Measurements from ENCODE around the gene KLC1. TPM values are rescaled to one million over a fixed set of nuclear protein-coding genes. Genes with fewer than 3 reads are reported as not detected.
A peak's percentile ranks its signal among the peaks of the same experiment; 100 is the strongest.

KLC1 gene
- total RNA-seq, 1 donor from 2014 or later = 163 TPM

DNA sequence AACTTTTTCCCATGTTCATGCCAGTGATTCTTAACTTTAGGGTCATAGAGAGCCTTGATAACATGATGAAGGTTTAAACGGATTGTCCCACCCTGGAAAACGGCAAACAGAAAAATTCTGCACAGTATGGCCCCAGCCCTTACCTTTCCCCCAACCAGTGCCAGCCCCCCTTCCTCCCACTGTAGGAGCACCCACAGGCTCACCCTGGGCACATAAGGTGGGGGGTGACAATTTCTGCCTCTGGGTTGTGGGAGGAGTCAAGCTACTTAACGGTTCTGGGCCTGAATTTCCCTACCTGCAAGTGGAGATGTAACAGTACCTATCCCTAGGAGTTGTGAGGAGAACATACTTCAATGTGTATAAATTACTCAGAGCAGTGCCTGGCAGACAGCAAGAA is 68.2 kb downstream of the KLC1 start:
- peaks cover 19% of the 10 kb centered on the region for H3K4me1 Mint-ChIP-seq
- H3K27me3 Mint-ChIP-seq (ENCODE audit: low read depth) = no peaks in the 10 kb centered on the region
- TF ChIP-seq, protein P1, sequence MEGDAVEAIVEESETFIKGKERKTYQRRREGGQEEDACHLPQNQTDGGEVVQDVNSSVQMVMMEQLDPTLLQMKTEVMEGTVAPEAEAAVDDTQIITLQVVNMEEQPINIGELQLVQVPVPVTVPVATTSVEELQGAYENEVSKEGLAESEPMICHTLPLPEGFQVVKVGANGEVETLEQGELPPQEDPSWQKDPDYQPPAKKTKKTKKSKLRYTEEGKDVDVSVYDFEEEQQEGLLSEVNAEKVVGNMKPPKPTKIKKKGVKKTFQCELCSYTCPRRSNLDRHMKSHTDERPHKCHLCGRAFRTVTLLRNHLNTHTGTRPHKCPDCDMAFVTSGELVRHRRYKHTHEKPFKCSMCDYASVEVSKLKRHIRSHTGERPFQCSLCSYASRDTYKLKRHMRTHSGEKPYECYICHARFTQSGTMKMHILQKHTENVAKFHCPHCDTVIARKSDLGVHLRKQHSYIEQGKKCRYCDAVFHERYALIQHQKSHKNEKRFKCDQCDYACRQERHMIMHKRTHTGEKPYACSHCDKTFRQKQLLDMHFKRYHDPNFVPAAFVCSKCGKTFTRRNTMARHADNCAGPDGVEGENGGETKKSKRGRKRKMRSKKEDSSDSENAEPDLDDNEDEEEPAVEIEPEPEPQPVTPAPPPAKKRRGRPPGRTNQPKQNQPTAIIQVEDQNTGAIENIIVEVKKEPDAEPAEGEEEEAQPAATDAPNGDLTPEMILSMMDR (IDR thresholded peaks at IDR 0.05; ENCODE audit: unreplicated experiment) = no peak
- DNase-seq (ENCODE audit: low spot score in 2 of 2, unreplicated experiment in 2 of 2) = no peak
- peaks cover 6% of the 10 kb centered on the region for H3K36me3 Mint-ChIP-seq
- H3K4me3 Mint-ChIP-seq = no peak overlapping the region
- peak overlapping the region; percentile 86 for H3K27ac Mint-ChIP-seq
- no peaks in the 10 kb centered on the region for H3K9me3 Mint-ChIP-seq

DNA sequence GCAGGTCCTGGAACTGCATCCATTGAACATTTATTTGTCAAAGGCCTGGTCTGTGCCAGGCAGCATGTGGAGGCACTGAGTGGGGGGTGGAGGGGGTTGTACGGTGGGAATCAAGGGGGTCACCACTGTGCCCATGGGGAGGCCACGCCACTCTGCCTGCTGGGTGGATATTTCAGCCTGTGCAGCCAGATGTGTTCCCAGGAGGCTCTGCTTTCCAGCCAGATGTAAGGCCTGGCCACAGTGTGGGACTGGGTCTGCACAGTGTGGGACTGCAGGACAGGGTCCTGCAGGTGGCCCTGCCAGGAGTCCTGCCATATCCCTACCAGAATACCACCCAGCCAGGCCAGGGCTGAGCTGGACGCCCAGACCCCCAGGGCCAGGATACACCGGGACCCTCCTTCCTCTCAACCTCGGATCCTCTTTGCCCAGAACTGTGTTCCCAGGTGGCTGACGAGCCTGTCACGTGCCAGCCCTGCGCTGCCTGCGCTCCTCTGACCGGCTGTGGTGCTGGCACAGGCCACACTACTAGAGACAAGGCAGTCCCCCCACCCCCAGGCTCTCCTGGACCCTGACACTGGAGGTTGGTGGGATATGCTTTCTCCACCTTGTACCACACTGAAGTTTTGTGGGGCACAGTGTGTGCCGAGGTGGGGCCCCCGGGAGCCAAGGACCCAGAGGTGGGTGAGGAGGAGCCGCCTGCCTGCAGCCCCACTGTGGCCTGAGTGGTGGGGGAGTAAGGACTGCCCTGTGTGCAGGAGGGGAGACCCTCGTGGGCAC is 68.8 kb downstream of the KLC1 start:
- no peak for DNase-seq (ENCODE audit: low spot score in 2 of 2, unreplicated experiment in 2 of 2)
- no peaks in the 10 kb centered on the region for H3K9me3 Mint-ChIP-seq
- H3K27ac Mint-ChIP-seq = peak overlapping the region; percentile 86
- H3K27me3 Mint-ChIP-seq (ENCODE audit: low read depth) = no peaks in the 10 kb centered on the region
- TF ChIP-seq, protein P1 (IDR thresholded peaks at IDR 0.05; ENCODE audit: unreplicated experiment) = no peak
- H3K36me3 Mint-ChIP-seq = peaks cover 10% of the 10 kb centered on the region
- H3K4me1 Mint-ChIP-seq = peaks cover 19% of the 10 kb centered on the region
- no peak overlapping the region for H3K4me3 Mint-ChIP-seq

DNA sequence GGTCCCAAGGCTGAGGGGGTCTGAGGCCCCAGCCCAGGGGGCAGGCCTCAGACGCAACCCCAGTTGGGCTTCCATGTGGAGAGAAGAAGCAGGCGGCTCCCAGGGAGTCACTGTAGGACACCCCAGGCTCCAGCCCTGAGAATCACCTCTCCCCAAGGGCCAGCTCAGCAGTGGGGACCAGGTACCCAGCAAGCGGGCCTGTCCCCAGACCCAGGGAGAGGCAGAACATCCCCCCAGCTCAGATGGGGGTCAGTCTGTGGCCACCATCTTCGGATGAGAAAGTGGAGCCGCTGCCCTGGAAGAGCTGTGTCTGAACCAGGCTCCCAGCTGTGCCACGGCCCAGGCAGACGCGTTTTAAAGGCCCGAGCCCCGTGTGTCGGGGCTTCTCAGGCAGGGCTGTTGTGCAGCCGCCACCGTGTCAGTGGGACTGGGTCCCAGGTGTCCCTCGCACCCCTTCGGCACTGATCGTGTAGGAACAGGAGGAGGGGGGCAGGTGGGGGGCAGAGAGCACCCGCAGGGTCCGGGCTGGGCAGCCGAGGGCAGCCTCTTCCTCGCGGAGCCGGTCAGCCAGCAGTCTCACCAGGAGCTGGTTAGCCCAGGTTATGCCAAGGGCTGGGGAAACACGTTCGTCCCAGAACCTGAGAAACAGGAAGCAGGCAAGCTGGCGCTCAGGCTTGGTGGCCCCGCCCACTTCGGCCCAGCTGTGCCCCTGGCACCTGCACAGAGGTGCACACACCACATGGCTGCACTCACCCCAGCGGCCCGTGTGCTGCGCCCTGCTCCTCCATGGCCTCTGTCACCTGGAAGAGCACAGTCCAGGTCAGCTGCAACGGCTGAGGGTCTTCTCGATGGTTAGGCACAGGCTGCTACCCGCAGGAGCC is 69.6 kb downstream of the KLC1 start:
- Mint-ChIP-seq H3K27ac (no peak overlapping the region), H3K27me3 (ENCODE audit: low read depth) (no peaks in the 10 kb centered on the region), H3K4me1 (peaks cover 19% of the 10 kb centered on the region), H3K36me3 (peaks cover 15% of the 10 kb centered on the region), H3K9me3 (no peaks in the 10 kb centered on the region), H3K4me3 (no peak overlapping the region)
- TF ChIP-seq, protein P1 (IDR thresholded peaks at IDR 0.05; ENCODE audit: unreplicated experiment) = no peak
- DNase-seq (ENCODE audit: low spot score in 2 of 2, unreplicated experiment in 2 of 2) = no peak

DNA sequence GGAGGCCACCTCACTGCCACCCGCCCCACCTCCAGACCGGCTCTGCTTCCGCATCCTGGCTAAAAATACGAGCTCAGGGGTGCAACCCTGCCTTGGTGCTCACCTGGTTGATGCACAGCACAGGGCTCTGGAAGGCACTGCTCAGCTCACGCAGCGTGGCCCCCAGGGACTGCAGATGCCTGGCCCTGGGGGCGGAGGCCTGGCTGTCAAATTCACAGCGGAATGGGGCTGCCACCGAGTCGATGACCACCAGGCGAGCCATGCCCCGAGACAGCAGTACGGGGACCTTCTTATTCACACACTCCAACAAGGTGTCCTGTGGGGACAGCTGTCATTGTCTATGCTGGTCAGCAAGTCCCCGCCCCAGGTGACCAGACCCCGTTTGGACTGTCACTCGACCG is 70.2 kb downstream of the KLC1 start:
- Mint-ChIP-seq H3K27ac (no peak overlapping the region), H3K36me3 (peaks cover 16% of the 10 kb centered on the region), H3K4me1 (peaks cover 19% of the 10 kb centered on the region), H3K27me3 (ENCODE audit: low read depth) (no peaks in the 10 kb centered on the region), H3K4me3 (no peak overlapping the region), H3K9me3 (no peaks in the 10 kb centered on the region)
- DNase-seq (ENCODE audit: low spot score in 2 of 2, unreplicated experiment in 2 of 2) = no peak
- TF ChIP-seq, protein P1 (IDR thresholded peaks at IDR 0.05; ENCODE audit: unreplicated experiment) = no peak

DNA sequence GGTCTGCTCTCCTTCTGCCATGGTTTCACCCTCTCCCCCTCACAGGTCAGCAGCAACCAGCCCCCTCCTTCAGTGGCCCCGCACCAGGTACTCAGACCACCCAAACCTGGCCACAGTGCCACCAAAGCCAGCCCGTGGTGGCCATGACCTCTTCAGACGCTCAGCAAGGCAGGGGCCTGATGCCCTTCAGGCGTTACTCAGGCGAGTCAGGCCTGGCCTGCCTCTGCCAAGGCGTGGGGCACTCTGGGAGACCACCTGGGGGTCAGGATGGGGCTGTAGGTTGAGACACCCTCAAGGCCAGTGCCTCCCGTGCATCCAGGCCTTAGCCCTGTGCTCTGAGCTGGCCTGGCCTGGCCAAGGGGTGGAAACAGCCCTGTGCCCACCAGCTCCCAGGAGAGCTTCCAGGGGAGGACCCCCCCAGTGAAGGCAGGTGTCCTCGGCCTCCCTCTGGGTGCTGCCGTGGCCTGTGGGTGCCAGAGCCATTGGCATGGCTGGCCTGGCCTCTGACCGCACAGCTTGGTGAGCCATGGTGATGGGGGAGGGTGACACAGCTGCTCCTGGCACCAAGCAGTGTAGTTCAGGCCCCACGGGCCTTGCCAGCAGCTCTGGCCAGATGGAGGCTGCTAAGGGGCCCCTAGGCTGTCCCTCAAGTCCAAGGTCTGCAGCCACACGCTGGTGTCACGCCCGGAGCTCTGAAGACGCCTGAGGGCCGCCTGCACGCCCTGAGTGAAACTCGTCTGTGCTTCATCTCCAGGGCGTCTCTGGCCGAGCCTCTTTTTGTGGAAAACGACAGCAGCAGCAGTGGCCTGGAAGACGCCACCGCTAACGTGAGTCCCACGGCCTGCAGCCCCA is 71.1 kb downstream of the KLC1 start:
- DNase-seq (ENCODE audit: low spot score in 2 of 2, unreplicated experiment in 2 of 2) = no peak
- peaks cover 19% of the 10 kb centered on the region for H3K4me1 Mint-ChIP-seq
- TF ChIP-seq, protein P1 (IDR thresholded peaks at IDR 0.05; ENCODE audit: unreplicated experiment) = no peak
- H3K9me3 Mint-ChIP-seq = no peaks in the 10 kb centered on the region
- H3K4me3 Mint-ChIP-seq = no peak overlapping the region
- no peaks in the 10 kb centered on the region for H3K27me3 Mint-ChIP-seq (ENCODE audit: low read depth)
- no peak overlapping the region for H3K27ac Mint-ChIP-seq
- H3K36me3 Mint-ChIP-seq = peaks cover 17% of the 10 kb centered on the region

Data from mesothelial cell of epicardium (in vitro differentiated cells).